Measurements from ENCODE around the gene MPG.
A peak's percentile ranks its signal among the peaks of the same experiment; 100 is the strongest.

MPG gene

DNA sequence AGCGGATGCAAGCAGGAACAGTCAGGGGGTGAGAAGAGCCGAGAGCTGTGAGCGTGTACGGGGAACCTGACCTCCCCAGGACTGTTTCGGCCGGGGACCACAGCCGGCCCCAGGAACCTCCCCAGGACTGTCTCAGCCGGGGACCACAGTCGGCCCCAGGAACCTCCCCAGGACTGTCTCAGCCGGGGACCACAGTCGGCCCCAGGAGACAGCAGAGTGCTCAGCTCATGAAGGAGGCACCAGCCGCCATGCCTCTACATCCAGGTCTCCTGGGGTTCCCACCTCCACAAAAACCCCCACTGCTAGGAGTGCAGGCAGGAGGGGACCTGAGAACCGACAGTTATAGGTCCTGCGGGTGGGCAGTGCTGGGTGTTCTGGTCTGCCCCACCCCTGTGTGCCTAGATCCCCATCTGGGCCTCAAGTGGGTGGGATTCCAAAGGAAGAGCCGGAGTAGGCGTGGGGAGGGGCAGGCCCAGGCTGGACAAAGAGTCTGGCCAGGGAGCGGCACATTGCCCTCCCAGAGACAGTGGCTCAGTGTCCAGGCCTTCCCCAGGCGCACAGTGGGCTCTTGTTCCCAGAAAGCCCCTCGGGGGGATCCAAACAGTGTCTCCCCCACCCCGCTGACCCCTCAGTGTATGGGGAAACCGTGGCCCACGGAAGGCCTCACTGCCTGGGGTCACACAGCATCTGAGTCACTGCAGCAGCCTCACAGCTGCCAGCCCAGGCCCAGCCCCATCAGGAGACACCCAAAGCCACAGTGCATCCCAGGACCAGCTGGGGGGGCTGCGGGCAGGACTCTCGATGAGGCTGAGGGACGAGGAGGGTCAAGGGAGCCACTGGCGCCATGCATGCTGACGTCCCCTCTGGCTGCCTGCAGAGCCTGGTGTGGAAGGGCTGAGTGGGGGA, 9.9 kb upstream of the MPG start:
- no peak for DNase-seq

DNA sequence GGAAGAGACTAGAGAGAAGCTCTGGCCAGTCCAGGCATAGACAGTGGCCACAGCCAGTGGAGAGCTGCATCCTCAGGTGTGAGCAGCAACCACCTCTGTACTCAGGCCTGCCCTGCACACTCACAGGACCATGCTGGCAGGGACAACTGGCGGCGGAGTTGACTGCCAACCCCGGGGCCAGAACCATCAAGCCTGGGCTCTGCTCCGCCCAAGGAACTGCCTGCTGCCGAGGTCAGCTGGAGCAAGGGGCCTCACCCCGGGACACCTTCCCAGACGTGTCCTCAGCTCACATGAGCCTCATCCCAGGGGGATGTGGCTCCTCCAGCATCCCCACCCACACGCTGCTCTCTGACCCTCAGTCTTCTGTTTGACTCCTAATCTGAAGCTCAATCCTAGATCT, 8.8 kb upstream of the MPG start:
- DNase-seq: no peak

GRCh38 chr16:71210-71539, 6.8 kb upstream of the MPG start:
- DNase-seq: no peak

- DNase-seq: peak; percentile 23
Observed at GRCh38 chr16:71540-72401, 6.3 kb upstream of the MPG start.

GRCh38 chr16:72561-73548, 5.2 kb upstream of the MPG start, which contains the start of gene RHBDF1:
Gene RHBDF1 (minus strand): TSS chr16:72631. CDS start chr16:65015, 7,616 bp downstream.
- DNase-seq: peak; percentile 63

DNA sequence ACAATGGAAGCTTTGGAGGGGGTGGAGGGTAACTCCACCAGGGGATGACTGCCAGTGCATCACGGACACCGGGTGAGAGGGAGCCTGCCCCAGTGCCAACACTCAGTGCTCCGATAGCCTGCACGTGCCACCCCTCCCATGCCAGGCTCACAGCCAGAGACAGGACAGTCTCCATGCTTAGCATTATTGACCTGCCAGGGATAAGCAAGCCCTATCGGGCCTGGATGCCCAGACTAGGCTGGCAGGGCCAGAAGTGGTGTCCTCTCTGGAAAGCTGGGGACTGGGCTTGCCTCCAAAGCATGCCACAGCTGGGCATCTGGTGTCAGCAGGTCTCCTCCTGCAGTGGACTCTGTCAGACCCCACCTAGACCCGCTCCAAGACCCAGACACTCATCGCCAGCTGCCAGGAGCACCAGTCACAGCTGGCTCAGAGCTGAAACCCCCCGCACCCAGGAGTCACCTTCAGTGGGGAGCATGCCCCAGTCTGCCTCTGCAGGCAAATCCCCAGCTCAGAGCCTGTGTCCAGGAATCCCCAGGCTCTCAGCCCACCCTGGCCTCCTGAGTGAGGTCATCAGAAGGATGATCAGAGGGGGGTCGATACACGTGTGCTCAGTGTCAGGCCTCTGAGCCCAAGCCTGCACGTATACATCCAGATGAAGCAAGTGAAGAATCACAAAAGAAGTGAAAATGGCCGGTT, 3.8 kb upstream of the MPG start:
- DNase-seq: no peak

GRCh38 chr16:74747-75334, 3.2 kb upstream of the MPG start:
- DNase-seq: no peak

DNA sequence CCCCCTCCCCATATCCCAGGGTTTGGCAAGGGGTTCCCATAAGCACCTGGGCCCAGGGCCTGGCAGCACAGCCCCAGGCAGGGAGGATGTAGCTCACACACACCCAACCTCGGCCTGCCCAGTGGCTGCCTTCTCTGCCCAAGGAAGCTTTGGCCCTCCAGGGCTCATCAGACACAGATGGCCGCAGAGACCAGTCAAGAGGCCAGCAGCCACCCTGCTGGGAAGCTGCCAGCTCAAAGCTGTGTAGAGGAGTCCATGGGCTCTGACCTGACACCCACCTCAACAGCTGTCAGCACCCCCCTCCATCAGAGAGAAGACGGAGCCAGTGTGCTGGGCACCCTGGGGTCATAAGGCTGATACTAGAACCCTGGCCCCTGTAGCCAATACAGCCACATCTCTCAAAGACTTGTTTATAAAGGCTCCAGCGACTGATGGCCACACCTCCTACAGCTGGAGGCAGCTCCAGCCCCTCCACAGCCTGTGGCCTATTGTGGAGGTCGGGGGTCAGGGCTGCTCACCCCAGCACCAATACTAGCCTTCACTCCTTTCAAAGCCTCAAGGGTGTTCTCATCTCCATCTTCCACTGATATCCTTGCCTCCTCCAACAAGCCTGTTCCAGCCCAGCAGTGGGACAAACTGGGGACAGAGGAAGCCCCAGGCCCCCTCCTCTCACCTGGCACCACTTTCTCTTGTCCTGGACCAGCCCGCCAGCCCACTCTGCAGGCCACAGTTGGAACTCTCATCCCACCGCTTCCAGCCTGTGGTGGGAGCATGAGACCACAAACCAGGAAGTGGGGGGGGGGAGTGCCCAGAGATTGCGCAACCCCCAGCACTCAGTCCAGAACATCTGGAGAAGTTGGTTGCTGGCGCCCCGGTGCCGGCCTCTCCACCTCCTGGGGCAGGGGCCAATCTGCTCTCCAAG, 2.2 kb upstream of the MPG start:
- DNase-seq: peak; percentile 76

- DNase-seq: no peak
Observed at GRCh38 chr16:76535-77272, 1.3 kb upstream of the MPG start.

DNA sequence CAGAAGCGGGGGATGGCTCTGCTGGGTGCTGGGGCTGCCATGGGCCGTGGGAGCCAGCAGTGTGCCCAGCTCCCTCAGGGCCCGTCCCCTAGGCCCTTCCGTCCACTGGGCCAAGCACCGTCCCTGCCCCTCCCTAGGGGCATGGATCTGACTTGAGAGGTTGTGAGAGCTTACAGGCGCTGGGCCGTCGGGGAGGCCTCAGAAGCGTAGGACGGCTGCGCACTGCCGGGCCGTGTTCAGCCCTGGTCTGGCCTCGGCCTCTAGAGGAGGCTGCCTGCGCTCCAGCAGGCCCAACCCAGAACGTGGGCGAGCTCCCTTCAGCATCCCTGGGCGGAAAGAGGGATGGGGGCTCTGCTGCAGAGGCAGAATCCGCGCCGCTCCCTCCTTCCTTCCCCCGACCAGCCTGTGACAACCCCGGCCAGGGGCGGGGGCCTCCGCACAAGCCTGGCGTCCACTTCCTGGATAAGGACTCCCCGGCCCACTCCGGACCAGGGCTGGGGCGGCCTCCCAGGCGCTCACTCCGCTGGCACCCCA, 685 bp upstream of the MPG start:
- DNase-seq: peak; percentile 40

GRCh38 chr16:78444-79150, 572 bp downstream of the MPG start:
- peak; percentile 32 for DNase-seq

- DNase-seq: no peak
Observed at GRCh38 chr16:79151-80054, 1.4 kb downstream of the MPG start.

DNA sequence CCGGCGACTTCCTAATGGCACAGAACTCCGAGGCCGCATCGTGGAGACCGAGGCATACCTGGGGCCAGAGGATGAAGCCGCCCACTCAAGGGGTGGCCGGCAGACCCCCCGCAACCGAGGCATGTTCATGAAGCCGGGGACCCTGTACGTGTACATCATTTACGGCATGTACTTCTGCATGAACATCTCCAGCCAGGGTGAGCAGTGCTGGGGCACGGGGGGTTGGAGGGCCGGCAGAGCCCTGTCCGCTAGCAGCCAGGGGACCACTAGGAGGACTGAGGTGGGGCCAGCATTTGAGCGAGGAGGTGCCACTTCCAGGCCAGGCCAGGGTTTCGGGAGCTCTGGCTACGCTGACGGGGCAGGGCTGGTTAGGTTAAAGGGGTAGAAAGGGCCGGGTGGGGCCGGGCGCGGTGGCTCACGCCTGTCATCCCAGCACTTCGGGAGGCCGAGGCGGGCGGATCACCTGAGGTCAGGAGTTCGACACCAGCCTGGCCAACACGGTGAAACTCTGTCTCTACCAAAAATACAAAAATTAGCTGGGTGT, 5.1 kb downstream of the MPG start:
- DNase-seq: no peak

DNA sequence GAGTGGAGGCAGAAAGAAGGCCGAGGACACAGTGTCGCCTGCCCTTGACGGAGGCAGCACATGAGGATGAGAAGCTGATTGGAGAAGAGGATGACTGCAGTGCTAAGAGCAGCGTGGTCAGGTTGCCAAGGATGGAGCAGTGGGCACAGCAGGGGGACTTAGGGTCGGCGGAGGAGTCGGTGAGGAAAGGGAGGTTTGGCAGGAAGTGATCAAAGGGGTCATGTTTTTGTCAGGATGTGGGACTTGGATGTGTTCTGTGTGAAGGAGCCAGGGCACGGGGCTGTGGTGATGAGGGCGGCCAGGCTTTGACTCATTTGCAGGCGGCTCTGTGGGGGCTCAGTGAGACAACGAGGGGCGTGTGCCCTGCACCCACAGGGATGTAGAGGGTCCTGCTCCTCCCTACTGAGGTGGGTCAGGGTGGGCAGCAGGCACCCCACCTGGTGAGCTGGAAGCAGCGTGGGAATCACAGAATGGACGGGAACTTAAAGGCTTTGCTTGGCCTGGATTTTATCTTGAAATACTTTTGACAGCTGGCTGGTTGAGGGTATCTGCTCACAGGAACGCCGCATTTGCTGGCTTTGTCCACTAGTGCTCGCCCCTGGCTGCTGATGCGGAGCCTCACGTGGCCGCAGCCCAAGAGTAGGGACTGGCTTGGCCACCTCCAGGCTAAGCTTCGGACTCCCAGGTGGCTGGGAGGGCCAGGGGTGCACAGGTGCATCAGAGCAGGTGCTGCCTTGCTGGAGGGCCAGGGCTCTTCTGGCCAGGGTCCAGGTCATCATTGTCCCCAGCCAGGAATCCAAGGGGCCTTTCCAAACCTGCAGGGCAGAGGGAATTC, 6.0 kb downstream of the MPG start:
- no peak for DNase-seq

GRCh38 chr16:84718-85406, 6.8 kb downstream of the MPG start:
- DNase-seq: peak; percentile 77

DNA sequence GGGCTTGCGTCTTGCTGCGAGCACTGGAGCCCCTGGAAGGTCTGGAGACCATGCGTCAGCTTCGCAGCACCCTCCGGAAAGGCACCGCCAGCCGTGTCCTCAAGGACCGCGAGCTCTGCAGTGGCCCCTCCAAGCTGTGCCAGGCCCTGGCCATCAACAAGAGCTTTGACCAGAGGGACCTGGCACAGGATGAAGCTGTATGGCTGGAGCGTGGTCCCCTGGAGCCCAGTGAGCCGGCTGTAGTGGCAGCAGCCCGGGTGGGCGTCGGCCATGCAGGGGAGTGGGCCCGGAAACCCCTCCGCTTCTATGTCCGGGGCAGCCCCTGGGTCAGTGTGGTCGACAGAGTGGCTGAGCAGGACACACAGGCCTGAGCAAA, 7.4 kb downstream of the MPG start:
- no peak for DNase-seq

Measured in suppressor macrophage treated with lipopolysaccharide for 4 hours (primary cell).